Measurements from ENCODE around the gene TUBG2.

Gene TUBG2

DNA sequence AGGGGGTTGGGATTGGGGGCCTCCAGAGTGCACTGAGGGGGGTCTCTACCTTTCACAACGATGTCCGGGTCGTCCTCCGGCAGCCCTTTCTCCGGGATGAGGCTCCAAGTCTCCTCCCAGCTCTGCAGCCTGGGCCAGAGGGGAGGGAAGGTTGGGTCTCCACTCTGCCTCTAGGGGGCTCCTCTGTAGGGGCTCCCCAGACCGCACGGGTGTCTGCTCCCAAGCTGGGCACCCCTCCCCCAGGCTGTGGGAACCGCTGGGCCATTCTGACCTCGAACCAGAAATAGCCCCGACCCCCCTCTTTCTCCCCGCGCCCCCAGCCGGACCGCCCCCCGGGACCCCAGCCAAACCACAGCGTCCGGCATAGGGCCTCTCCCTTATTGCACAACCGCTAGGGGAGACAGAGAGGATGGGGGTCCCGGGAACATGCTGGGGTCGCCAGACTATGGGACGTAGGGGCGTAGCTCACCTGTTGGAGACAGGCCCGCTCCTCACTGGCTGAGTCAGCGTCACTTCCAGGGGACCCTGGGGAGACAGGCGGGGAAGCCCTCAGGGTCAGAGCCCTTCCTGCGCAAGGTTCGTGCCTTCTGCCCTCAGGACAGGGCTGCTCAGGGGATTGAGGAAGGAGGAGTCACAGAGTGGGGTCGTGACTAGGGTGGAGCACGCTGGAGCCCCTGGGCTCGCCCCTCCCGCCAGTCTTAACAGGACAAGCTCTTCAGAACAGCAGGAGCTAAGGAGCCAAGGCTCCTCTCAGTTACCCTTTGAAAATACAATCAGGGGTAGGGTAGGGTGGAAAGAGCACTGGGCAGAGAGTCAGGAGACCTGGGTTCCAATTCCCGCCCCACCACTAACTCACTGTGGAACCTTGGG lies 15.0 kb downstream of the TUBG2 start:
- peak overlapping the region in 8 of 11 experiments; percentile 57 to 74 (median 67); a peak in 17 of 22 replicates for H3K27ac ChIP-seq
- peaks cover 55 to 70% (median 62%) of the 10 kb centered on the region in 11 experiments for H3K27me3 ChIP-seq
- H3K4me1 ChIP-seq, result peaks cover 36 to 68% (median 61%) of the 10 kb centered on the region in 10 experiments
- peak overlapping the region; percentile 76 to 96 (median 86); a peak in 19 of 20 replicates for H3K4me3 ChIP-seq
- H3K9me3 ChIP-seq (replicated peaks in 1 of 11), result no peaks in the 10 kb centered on the region
- TF ChIP-seq Cebpa-rat (IDR thresholded peaks at IDR 0.05), result peak in 8 of 11 experiments; percentile 21 to 68 (median 47); a peak in 9 of 22 replicates
- H3K4me2 ChIP-seq, result peak overlapping the region; percentile 94 to 100 (median 99)
- peak overlapping the region; percentile 51 to 81 (median 69); a peak in 20 of 22 replicates for H3K9ac ChIP-seq
- peaks cover 31 to 68% (median 56%) of the 10 kb centered on the region in 11 experiments; a peak in 20 of 22 replicates for H4K20me1 ChIP-seq
- peaks cover 26 to 43% (median 36%) of the 10 kb centered on the region in 11 experiments for H3K36me3 ChIP-seq

- Histone ChIP-seq H3K36me3 (peaks cover 19 to 35% (median 29%) of the 10 kb centered on the region in 11 experiments), H3K4me3 (peak overlapping the region; percentile 76 to 96 (median 86)), H3K4me1 (peaks cover 43 to 74% (median 68%) of the 10 kb centered on the region in 10 experiments), H3K9me3 (replicated peaks in 1 of 11) (no peaks in the 10 kb centered on the region), H3K27me3 (peaks cover 47 to 63% (median 55%) of the 10 kb centered on the region in 11 experiments), H3K9ac (peak overlapping the region; percentile 74 to 82 (median 80); a peak in 20 of 22 replicates), H3K4me2 (peak overlapping the region; percentile 94 to 100 (median 99)), H4K20me1 (peaks cover 23 to 61% (median 49%) of the 10 kb centered on the region in 11 experiments; a peak in 20 of 22 replicates), H3K27ac (peak overlapping the region in 8 of 11 experiments; percentile 22 to 74 (median 64); a peak in 15 of 22 replicates)
- no peak for TF ChIP-seq Cebpa-rat (IDR thresholded peaks at IDR 0.05)
Measured at GRCh38 chr17:42674755-42675347, 15.8 kb downstream of the TUBG2 start.

DNA sequence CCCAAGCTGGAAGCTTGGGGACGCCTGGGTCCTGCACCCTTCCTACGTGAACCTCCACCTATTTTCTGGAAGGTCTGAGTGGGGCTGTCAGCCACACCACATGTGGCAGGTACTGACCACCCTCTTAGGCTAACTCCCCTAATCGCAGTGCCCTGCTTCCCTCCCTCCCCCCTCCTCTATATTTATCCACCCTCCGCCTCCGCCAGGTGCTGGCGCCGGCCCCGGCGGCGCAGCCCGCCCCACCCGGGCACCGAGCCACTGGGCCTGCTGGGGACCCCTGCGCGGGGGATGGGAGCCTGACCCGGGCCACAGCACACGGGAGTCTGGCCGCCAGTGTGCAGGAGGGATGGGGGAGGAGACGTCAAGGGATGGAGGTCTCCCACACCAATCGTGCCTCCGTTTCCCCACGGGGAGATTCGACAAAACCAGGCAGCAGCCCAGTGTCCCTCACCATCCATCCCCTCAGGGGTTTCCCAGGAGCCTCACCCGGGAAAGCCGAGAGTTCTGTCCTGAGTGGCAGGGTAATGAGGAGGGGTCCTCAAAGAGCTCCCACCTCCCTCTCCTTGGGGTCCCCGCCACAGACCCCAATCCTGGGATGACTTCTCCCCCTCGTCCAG lies 16.4 kb downstream of the TUBG2 start:
- no peak for TF ChIP-seq Cebpa-rat (IDR thresholded peaks at IDR 0.05)
- peaks cover 42 to 57% (median 49%) of the 10 kb centered on the region in 11 experiments for H3K27me3 ChIP-seq
- peak overlapping the region; percentile 76 to 96 (median 86) for H3K4me3 ChIP-seq
- peaks cover 46 to 77% (median 70%) of the 10 kb centered on the region in 10 experiments for H3K4me1 ChIP-seq
- peaks cover 19 to 31% (median 28%) of the 10 kb centered on the region in 11 experiments for H3K36me3 ChIP-seq
- peak overlapping the region; percentile 74 to 82 (median 80) for H3K9ac ChIP-seq
- no peaks in the 10 kb centered on the region for H3K9me3 ChIP-seq (replicated peaks in 1 of 11)
- H3K27ac ChIP-seq, result peak overlapping the region in 10 of 11 experiments; percentile 52 to 73 (median 68); a peak in 17 of 22 replicates
- H3K4me2 ChIP-seq, result peak overlapping the region; percentile 94 to 100 (median 99)
- H4K20me1 ChIP-seq, result peaks cover 23 to 55% (median 47%) of the 10 kb centered on the region in 11 experiments; a peak in 20 of 22 replicates

DNA sequence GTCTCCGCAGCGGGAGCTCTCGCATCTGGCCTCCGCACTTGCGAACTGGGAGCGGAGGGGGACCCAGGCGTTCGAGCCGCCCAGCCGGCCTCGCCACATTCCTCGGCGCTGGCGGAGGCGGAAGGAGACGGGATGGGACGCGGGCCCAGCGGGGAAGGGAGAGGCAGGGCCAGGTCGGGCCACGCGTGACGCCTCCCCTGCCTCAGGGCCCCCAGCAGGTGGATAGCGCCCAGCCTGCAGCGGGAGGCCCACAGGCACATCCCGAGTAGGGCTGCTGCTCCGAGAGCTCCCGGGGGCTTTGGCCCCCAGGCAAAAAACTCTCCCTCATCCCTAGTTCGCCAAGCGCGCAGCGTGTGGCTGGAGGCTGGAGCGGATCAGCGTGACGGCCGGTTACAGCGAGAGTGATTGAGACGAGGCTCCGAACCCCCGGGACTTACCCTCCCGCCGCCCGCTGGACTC lies 16.9 kb downstream of the TUBG2 start:
- Histone ChIP-seq H3K27ac (peak overlapping the region in 10 of 11 experiments; percentile 52 to 73 (median 68); a peak in 20 of 22 replicates), H3K9ac (peak overlapping the region; percentile 74 to 82 (median 80)), H3K9me3 (replicated peaks in 1 of 11) (no peaks in the 10 kb centered on the region), H3K4me3 (peak overlapping the region; percentile 76 to 96 (median 86)), H3K36me3 (peaks cover 16 to 27% (median 25%) of the 10 kb centered on the region in 11 experiments), H3K4me1 (peaks cover 51 to 80% (median 72%) of the 10 kb centered on the region in 10 experiments), H3K27me3 (peaks cover 36 to 51% (median 43%) of the 10 kb centered on the region in 11 experiments), H3K4me2 (peak overlapping the region; percentile 94 to 100 (median 99)), H4K20me1 (peaks cover 20 to 49% (median 43%) of the 10 kb centered on the region in 11 experiments; a peak in 20 of 22 replicates)
- TF ChIP-seq Cebpa-rat (IDR thresholded peaks at IDR 0.05), result no peak

DNA sequence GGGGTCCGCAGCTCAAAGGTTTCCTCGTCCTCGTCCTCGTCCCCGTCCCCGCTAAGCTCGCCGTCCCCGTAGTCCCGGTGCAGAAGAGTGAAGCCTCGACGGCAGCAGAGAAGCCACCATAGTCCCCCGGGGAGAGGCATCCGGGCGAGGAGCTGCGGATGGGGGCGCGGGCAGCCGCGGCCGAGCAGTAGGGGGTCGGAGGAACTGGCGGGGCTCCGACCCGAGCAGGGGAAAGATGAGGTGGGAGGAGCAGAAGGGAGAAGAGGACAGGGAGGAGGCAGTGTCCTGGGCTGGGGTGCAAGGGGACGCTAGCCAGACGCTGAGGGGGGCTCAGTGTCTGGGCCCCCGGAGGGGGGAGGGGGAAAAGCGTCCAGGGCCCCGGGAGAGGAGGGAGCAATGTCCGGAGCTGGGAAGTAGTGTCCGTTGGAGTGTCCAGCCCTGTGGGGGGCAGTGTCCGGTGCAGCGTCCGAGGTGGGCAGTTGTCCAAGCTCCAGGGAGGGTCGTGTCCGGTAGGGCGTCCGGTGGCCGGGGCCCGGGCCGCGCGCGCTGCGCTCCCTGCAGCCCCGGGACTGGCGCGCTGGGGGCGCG lies 17.4 kb downstream of the TUBG2 start, which contains the start of gene PLEKHH3:
Gene PLEKHH3, minus strand, starts transcription at position 571 of the 588 bp plus-strand sequence. Its CDS starts 431 bp downstream, at position 140.
- Histone ChIP-seq H3K4me1 (peaks cover 56 to 85% (median 74%) of the 10 kb centered on the region in 10 experiments), H3K36me3 (peaks cover 10 to 22% (median 19%) of the 10 kb centered on the region in 11 experiments), H3K4me3 (peak within 1 kb of the TSS; percentile 76 to 96 (median 86)), H3K4me2 (peak within 1 kb of the TSS; percentile 94 to 100 (median 100)), H4K20me1 (peaks cover 15 to 44% (median 39%) of the 10 kb centered on the region in 11 experiments; a peak in 20 of 22 replicates), H3K27ac (peak within 1 kb of the TSS; percentile 77 to 95 (median 90)), H3K27me3 (peaks cover 35 to 50% (median 43%) of the 10 kb centered on the region in 11 experiments), H3K9me3 (replicated peaks in 1 of 11) (no peaks in the 10 kb centered on the region), H3K9ac (peak within 1 kb of the TSS; percentile 80 to 92 (median 86))
- no peak for TF ChIP-seq Cebpa-rat (IDR thresholded peaks at IDR 0.05)

- peak in 6 of 11 experiments; percentile 7 to 74 (median 39); a peak in 6 of 22 replicates for TF ChIP-seq Cebpa-rat (IDR thresholded peaks at IDR 0.05)
- H3K9ac ChIP-seq, result peak overlapping the region; percentile 80 to 92 (median 86)
- H3K4me2 ChIP-seq, result peak overlapping the region; percentile 94 to 100 (median 100)
- peaks cover 31 to 50% (median 43%) of the 10 kb centered on the region in 11 experiments for H3K27me3 ChIP-seq
- H3K4me1 ChIP-seq, result peaks cover 63 to 90% (median 81%) of the 10 kb centered on the region in 10 experiments
- H3K4me3 ChIP-seq, result peak overlapping the region; percentile 76 to 96 (median 86)
- H3K36me3 ChIP-seq, result peaks cover 3 to 14% (median 12%) of the 10 kb centered on the region in 11 experiments; a peak in 21 of 22 replicates
- H4K20me1 ChIP-seq, result peaks cover 9 to 37% (median 33%) of the 10 kb centered on the region in 11 experiments; a peak in 19 of 22 replicates
- no peaks in the 10 kb centered on the region for H3K9me3 ChIP-seq (replicated peaks in 1 of 11)
- H3K27ac ChIP-seq, result peak overlapping the region; percentile 77 to 95 (median 90)
Measured at GRCh38 chr17:42677012-42677857, 18.2 kb downstream of the TUBG2 start.
